Breast epithelium (tissue), 4 donors: ENCODE data around the gene FNBP1. TPM values are rescaled to one million over a fixed set of nuclear protein-coding genes. Genes with fewer than 3 reads are reported as not detected.

Experiments
- DNase-seq, 2 donors: peaks; one replicate each; pipeline ENCODE4 v3.0.0-alpha.2; 2019; ENCODE audit warnings: low spot score in 2 of 2
- H3K27ac ChIP-seq, 2 donors: fragments of 200-600 bp; sonication (generic) in 1 of 2; one replicate each; pipeline ENCODE4 v1.5.1; 2016 to 2019; ENCODE audit warnings: mild to moderate bottlenecking in 1 of 2
- H3K27me3 ChIP-seq, 2 donors: fragments of 200-600 bp; sonication (generic) in 1 of 2; one replicate each; pipeline versions ENCODE4 v1.5.1 to v1.6.0; 2017 to 2019; ENCODE audit warnings: control low read depth in 1 of 2, mild to moderate bottlenecking in 1 of 2
- H3K36me3 ChIP-seq: fragments of 200-600 bp; one replicate; pipeline ENCODE4 v1.5.1; 2019
- H3K4me1 ChIP-seq, 2 donors: fragments of 200-600 bp; sonication (generic); one replicate each; pipeline ENCODE4 v1.5.1; 2016 to 2019; ENCODE audit warnings: control low read depth in 1 of 2
- H3K4me3 ChIP-seq, 3 donors: fragments of 200-600 bp; sonication (generic); 1 replicate in 2 of 3; 2 replicates in 1 of 3; pipeline ENCODE4 v1.5.1; 2016 to 2019; ENCODE audit warnings: mild to moderate bottlenecking in 3 of 3, moderate library complexity in 2 of 3
- H3K9me3 ChIP-seq, 2 donors: fragments of 200-600 bp; sonication (generic) in 1 of 2; one replicate each; pipeline ENCODE4 v1.5.1; 2016 to 2019; ENCODE audit warnings: control low read depth in 1 of 2
- POLR2A ChIP-seq: fragments of 450-650 bp; IDR thresholded peaks from one replicate; pipeline ENCODE4 v1.6.1; 2016; ENCODE audit warnings: antibody characterized with exemption, mild to moderate bottlenecking, moderate library complexity
- POLR2AphosphoS5 ChIP-seq, 3 donors: sonication (generic); formaldehyde crosslinking; IDR thresholded peaks; one replicate each; pipeline ENCODE4 v1.6.1; 2017; ENCODE audit warnings: antibody characterized with exemption in 3 of 3
- intact Hi-C: fragments of 100-400 bp; cut with DNase I; formaldehyde crosslinking; loops from one replicate; pipeline ENCODE4 v1.15.1; 2023; ENCODE audit warnings: low total_unique reads
- total RNA-seq, 3 donors: library from RNA; depleted of rRNA; stranded (reverse); fragments of >200 nt; gene quantifications; one replicate each; pipeline ENCODE4 v1.1.0, GENCODE V29; 2016
- TF ChIP-seq, protein P1 (sequence below), 3 donors: fragments of 450-650 bp; IDR thresholded peaks; one replicate each; pipeline ENCODE4 v1.5.1; 2016 to 2017; ENCODE audit warnings: antibody characterized with exemption in 3 of 3, mild to moderate bottlenecking in 3 of 3, moderate library complexity in 3 of 3

Gene FNBP1
- total RNA-seq, 3 donors from 2014 or later = 31.3 to 49.8 (median 41.9) TPM

DNA sequence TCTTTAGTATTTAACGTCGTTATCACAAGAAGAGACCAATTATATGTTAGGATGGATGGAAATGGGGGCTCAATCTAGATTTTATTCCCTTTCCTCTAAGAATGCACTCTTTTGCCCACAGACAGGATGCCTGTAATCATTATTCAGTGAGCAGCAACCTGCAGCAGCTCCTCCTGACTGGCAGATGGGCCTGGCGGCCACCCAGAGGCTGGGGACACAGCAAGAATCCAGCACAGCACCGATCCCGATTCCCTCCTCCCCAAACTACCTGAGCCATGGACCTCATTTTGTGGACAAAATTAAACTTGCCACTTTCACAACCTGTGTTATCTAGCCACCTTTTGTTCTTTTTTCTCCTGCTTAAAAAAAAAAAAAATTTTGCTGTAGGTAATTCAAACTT, 106.8 kb downstream of the FNBP1 start:
- intact Hi-C loops = no loop called here
- H3K4me3 ChIP-seq = no peak overlapping the region
- DNase-seq = no peak
- H3K27me3 ChIP-seq = no peaks in the 10 kb centered on the region
- TF ChIP-seq POLR2AphosphoS5 (IDR thresholded peaks at IDR 0.05) (no peak), POLR2A (no peak)
- TF ChIP-seq, protein P1, sequence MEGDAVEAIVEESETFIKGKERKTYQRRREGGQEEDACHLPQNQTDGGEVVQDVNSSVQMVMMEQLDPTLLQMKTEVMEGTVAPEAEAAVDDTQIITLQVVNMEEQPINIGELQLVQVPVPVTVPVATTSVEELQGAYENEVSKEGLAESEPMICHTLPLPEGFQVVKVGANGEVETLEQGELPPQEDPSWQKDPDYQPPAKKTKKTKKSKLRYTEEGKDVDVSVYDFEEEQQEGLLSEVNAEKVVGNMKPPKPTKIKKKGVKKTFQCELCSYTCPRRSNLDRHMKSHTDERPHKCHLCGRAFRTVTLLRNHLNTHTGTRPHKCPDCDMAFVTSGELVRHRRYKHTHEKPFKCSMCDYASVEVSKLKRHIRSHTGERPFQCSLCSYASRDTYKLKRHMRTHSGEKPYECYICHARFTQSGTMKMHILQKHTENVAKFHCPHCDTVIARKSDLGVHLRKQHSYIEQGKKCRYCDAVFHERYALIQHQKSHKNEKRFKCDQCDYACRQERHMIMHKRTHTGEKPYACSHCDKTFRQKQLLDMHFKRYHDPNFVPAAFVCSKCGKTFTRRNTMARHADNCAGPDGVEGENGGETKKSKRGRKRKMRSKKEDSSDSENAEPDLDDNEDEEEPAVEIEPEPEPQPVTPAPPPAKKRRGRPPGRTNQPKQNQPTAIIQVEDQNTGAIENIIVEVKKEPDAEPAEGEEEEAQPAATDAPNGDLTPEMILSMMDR (IDR thresholded peaks at IDR 0.05) = no peak
- H3K27ac ChIP-seq = peak overlapping the region in 1 of 2 donors; percentile 64
- no peaks in the 10 kb centered on the region for H3K4me1 ChIP-seq
- no peaks in the 10 kb centered on the region for H3K9me3 ChIP-seq
- no peaks in the 10 kb centered on the region for H3K36me3 ChIP-seq

DNA sequence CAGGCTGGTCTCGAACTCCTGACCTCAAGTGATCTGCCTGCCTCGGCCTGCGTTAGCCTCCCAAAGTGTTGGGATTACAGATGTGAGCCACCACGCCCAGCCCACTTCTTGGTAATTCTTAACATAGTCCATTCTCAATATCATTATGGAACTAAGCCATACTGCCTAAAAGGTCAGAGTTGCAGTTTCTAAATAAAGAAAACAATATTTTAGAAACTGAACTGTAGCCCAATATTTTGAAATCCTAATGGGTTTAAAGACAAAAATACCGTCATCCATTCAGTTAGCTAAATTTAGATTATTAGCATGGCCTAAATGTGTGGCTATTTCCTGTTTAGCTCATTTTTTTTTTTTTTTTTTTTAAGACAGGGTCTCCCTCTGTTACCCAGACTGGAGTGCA, 108.2 kb downstream of the FNBP1 start:
- DNase-seq = no peak
- intact Hi-C loops = no loop called here
- H3K27ac ChIP-seq = peak overlapping the region; percentile 60 to 82
- no peaks in the 10 kb centered on the region for H3K9me3 ChIP-seq
- no peaks in the 10 kb centered on the region for H3K36me3 ChIP-seq
- no peaks in the 10 kb centered on the region for H3K4me1 ChIP-seq
- peak in 1 of 3 donors; percentile 16 for TF ChIP-seq POLR2AphosphoS5 (IDR thresholded peaks at IDR 0.05)
- no peak for TF ChIP-seq POLR2A
- TF ChIP-seq, protein P1 (IDR thresholded peaks at IDR 0.05) = no peak
- no peaks in the 10 kb centered on the region for H3K27me3 ChIP-seq
- no peak overlapping the region for H3K4me3 ChIP-seq

DNA sequence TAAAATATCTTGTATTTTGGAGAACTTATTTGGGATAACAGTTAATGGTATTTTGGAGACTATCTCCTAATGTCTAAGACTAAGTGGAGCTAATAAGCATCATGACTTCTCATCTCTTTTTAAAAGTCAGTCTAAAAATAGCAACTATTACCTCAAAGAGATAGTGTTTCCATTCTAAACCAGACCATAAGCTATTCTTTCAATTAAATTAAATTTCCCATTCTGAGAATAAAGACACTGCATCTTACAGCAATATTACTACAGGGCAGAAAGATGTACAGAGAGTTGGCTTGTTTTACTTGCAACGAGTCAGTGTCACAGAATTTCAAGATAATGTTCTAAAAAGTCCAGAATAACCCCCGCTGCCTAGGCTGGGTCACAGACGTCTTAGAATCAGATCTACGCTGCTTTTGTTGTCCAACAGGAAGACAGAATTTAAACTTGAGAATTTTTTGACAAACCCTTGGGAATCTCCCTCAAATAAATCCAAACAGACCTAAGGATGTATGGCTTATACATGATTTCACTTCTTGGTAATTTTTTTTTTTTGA, 108.9 kb downstream of the FNBP1 start:
- intact Hi-C loops = no loop called here
- no peaks in the 10 kb centered on the region for H3K4me1 ChIP-seq
- peak overlapping the region; percentile 60 to 82 for H3K27ac ChIP-seq

DNA sequence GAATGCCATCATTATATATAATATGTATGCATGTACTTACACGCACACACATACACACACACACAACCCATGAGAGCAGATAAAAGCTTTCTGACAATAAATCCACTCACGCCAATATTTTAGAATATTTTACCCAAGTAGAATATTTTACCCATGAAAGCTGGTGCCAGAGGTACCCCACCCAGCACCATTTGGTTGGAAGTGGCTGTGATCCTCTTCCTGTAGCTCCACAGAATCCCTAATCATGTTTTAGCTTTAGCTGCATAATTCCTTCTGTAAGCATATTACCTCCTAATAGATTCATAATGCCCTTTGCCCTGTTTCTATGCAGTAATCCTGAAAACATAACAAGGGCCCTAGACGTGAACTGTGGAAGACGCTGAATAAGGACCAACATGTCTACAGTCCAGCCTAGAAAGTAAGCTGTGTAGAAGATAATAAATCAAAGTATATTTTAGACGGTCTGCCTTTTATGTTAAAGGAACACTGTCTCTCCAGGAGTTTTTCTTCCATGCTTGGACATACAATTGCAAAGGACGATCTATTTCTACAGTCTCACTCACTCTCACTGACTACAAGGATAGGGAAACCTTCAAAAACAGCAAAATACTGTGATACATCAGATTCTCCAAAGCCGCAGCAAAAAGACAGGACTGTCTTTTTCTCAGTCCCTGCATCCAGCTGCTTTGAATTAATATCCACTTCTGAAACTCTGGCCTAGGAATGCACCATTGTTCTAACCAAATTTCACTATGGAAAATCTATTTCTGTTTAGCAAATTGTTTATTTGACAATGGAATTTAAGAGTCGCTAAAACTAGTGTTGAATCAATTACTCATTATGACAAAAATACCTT, 109.6 kb downstream of the FNBP1 start:
- H3K36me3 ChIP-seq = no peaks in the 10 kb centered on the region
- H3K4me3 ChIP-seq = no peak overlapping the region
- no peaks in the 10 kb centered on the region for H3K27me3 ChIP-seq
- H3K27ac ChIP-seq = peak overlapping the region; percentile 10 to 60
- H3K9me3 ChIP-seq = no peaks in the 10 kb centered on the region
- intact Hi-C loops = no loop called here
- no peak for DNase-seq
- TF ChIP-seq POLR2AphosphoS5 (IDR thresholded peaks at IDR 0.05) = no peak
- TF ChIP-seq POLR2A = no peak
- TF ChIP-seq, protein P1 (IDR thresholded peaks at IDR 0.05) = no peak
- no peaks in the 10 kb centered on the region for H3K4me1 ChIP-seq

More for the DNA sequence above, 108.9 kb downstream of the FNBP1 start:
- TF ChIP-seq, protein P1 (IDR thresholded peaks at IDR 0.05) = no peak
- TF ChIP-seq POLR2AphosphoS5 (IDR thresholded peaks at IDR 0.05) (no peak), POLR2A (no peak)
- no peak for DNase-seq
- Histone ChIP-seq H3K9me3 (no peaks in the 10 kb centered on the region), H3K4me3 (no peak overlapping the region), H3K27me3 (no peaks in the 10 kb centered on the region), H3K36me3 (no peaks in the 10 kb centered on the region)
